Kidney (tissue), 14 donors: ENCODE data around the gene SP4. TPM values are rescaled to one million over a fixed set of nuclear protein-coding genes. Genes with fewer than 3 reads are reported as not detected.

Experiments
- DNase-seq, 5 donors: peaks; one replicate each; pipeline ENCODE4 v3.0.0-alpha.2; 2013 to 2020
- FAIRE-seq: peaks from 2 replicates; lab custom pipeline; 2012; peaks lifted over from hg19 to GRCh38; lab: Jason Lieb, UNC
- H3K27ac ChIP-seq, 2 donors: one replicate each; pipeline ENCODE4 v1.7.0; 2013; ENCODE audit warnings: low read depth in 2 of 2, low read length in 2 of 2, inconsistent platforms in 1 of 2
- H3K27me3 ChIP-seq: one replicate; pipeline ENCODE4 v1.7.1; 2013; ENCODE audit warnings: low read length, inconsistent platforms; ENCODE audit not compliant: control insufficient read depth, insufficient read depth
- H3K36me3 ChIP-seq, 3 donors: one replicate each; pipeline versions ENCODE4 v1.7.0 to v1.7.1; 2013; ENCODE audit warnings: low read length in 3 of 3, control low read depth in 1 of 3, inconsistent platforms in 1 of 3; ENCODE audit not compliant: insufficient read depth in 3 of 3, control insufficient read depth in 2 of 3
- H3K4me1 ChIP-seq, 3 donors: one replicate each; pipeline versions ENCODE4 v1.7.0 to v1.7.1; 2013; ENCODE audit warnings: low read length in 3 of 3, inconsistent platforms in 1 of 3, low read depth in 1 of 3; ENCODE audit not compliant: control insufficient read depth in 2 of 3, insufficient read depth in 2 of 3
- H3K4me3 ChIP-seq, 3 donors: one replicate each; pipeline versions ENCODE4 v1.7.0 to v1.8.1; 2013; ENCODE audit warnings: low read length in 3 of 3, control low read depth in 1 of 3, inconsistent platforms in 1 of 3
- H3K9ac ChIP-seq, 3 donors: one replicate each; pipeline versions ENCODE4 v1.7.0 to v1.7.1; 2013; ENCODE audit warnings: low read length in 3 of 3, control low read depth in 1 of 3, inconsistent platforms in 1 of 3
- H3K9me3 ChIP-seq, 3 donors: one replicate each; pipeline versions ENCODE4 v1.7.0 to v1.7.1; 2013; ENCODE audit warnings: low read length in 3 of 3, control low read depth in 1 of 3, inconsistent platforms in 1 of 3; ENCODE audit not compliant: control insufficient read depth in 2 of 3, insufficient read depth in 1 of 3
- intact Hi-C: fragments of 100-400 bp; cut with DNase I; formaldehyde crosslinking; loops from one replicate; pipeline ENCODE4 v1.11.1; 2022
- polyA plus RNA-seq: library from polyadenylated mRNA; stranded (reverse); fragments of 350-450 nt; fragmentation: Illumina TruSeq; extraction: RNeasy Lipid Tissue Mini Kit (QIAGEN cat#74804); gene quantifications from one replicate; pipeline ENCODE4 v1.2.3, GENCODE V29; 2014; ENCODE audit warnings: low read depth, low replicate concordance; ENCODE audit not compliant: insufficient read depth
- total RNA-seq: library from RNA; stranded (reverse); fragmentation: NEBNext Ultra II Directional; extraction: Animal tissue kit (Norgen Biotek cat#: 25700); gene quantifications from one replicate; pipeline ENCODE4 v1.2.1, GENCODE V29; 2021
- TF ChIP-seq, protein P1 (sequence below): IDR thresholded peaks from 3 replicates; pipeline ENCODE4 v1.5.1; 2012; ENCODE audit warnings: mild to moderate bottlenecking, moderate library complexity, borderline replicate concordance; ENCODE audit not compliant: insufficient read depth; ENCODE audit errors: extremely low read depth
- donor health status: control.
- donor health status: control.
- donor health status: control.
- donor health status: control.
- donor health status: control.
- donor health status: DM: yes; HTN: yes; CAD: no.
- donor health status: Normal renal cell carcinoma (clear cell type).

The SP4 gene
- total and polyA plus RNA-seq, 2 donors from 2014 or later = 1.2 to 11.2 TPM

DNA sequence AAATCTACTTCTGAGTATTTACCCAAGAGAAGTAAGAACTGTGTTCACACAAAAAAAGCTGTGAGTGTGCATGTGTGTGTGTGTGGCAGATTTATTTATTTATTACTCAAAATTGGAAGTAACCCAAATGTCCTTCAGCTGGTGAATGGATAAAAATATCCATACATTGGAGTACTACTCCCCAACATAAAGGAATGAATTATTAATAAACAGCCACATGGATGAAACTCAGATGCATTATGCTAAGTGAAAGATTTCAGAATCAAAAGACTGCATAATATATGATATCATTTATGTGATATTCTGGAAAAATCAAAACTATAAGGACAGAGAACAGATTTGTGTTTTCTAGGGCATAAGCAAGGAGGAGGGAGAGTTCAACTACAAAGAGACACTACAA, 67.8 kb downstream of the SP4 start:
- intact Hi-C loops = no loop called here
- Histone ChIP-seq H3K9me3 (peaks cover 2 to 7% (median 3%) of the 10 kb centered on the region in 3 donors), H3K27me3 (no peaks in the 10 kb centered on the region), H3K9ac (no peak overlapping the region), H3K36me3 (no peaks in the 10 kb centered on the region), H3K27ac (no peak overlapping the region), H3K4me3 (no peak overlapping the region), H3K4me1 (no peaks in the 10 kb centered on the region)
- FAIRE-seq (no peak), DNase-seq (no peak)
- TF ChIP-seq, protein P1, sequence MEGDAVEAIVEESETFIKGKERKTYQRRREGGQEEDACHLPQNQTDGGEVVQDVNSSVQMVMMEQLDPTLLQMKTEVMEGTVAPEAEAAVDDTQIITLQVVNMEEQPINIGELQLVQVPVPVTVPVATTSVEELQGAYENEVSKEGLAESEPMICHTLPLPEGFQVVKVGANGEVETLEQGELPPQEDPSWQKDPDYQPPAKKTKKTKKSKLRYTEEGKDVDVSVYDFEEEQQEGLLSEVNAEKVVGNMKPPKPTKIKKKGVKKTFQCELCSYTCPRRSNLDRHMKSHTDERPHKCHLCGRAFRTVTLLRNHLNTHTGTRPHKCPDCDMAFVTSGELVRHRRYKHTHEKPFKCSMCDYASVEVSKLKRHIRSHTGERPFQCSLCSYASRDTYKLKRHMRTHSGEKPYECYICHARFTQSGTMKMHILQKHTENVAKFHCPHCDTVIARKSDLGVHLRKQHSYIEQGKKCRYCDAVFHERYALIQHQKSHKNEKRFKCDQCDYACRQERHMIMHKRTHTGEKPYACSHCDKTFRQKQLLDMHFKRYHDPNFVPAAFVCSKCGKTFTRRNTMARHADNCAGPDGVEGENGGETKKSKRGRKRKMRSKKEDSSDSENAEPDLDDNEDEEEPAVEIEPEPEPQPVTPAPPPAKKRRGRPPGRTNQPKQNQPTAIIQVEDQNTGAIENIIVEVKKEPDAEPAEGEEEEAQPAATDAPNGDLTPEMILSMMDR = no peak

DNA sequence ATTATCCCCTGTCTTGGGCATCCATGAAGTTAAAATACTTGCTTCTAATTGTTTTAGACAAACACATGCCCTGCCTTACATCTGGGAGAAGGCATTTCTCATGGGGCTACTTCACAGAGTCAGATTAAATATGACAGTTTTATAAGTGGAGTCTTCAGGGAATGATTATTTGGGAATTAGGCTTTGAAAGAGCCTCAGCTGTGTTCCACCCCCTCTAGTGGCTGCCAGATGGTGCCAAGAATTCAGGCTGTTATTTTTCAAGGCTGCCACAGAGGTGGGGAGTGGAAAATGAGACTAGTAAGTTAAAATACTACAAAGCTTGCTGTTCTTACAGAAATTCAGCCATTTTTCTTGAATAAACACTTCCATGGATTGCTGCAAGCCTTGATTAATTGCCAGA, 69.2 kb downstream of the SP4 start:
- Histone ChIP-seq H3K36me3 (no peaks in the 10 kb centered on the region), H3K9me3 (peaks cover 2 to 7% (median 3%) of the 10 kb centered on the region in 3 donors), H3K27ac (no peak overlapping the region), H3K27me3 (no peaks in the 10 kb centered on the region), H3K9ac (no peak overlapping the region), H3K4me1 (no peaks in the 10 kb centered on the region), H3K4me3 (no peak overlapping the region)
- intact Hi-C loops = no loop called here
- FAIRE-seq (no peak), DNase-seq (no peak)
- TF ChIP-seq, protein P1 = no peak

DNA sequence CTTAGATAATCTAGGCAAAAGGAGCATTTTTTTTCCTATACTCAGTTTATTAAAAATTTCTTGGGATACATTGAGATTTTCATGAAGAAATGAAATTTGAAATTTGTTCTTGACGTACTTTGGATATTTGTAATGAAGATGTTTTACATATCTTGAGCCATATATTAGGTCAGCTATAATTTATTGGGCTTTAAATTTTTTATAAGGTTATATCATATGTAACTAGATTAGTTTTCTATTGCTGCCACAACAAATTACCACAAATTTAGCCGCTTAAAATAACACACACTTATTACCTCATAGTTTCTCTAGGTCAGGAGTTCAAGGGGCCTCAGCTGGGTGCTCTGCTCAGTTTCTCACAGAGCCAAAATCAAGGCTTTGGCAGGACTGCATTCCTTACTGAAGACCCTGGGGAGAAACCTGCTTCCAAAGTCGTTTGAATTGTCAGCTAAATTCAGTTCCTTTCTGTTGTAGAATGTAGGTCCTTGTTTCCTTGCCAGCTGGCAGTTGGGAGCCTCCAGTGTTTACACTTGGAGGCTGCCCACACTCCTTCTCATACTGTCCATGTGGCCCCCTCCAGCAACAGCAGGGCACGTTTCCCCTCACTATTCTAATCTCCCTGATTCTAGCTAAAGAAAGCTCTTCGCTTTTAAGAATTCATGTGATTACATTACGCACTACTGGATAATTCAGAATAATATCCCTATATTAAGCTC, 72.4 kb downstream of the SP4 start:
- no peak overlapping the region for H3K4me3 ChIP-seq
- no peaks in the 10 kb centered on the region for H3K36me3 ChIP-seq
- intact Hi-C loops = no loop called here
- DNase-seq (no peak), FAIRE-seq (no peak)
- peaks cover 2 to 7% (median 3%) of the 10 kb centered on the region in 3 donors for H3K9me3 ChIP-seq
- H3K27ac ChIP-seq = no peak overlapping the region
- no peak overlapping the region for H3K9ac ChIP-seq
- H3K27me3 ChIP-seq = no peaks in the 10 kb centered on the region
- TF ChIP-seq, protein P1 = no peak
- H3K4me1 ChIP-seq = no peaks in the 10 kb centered on the region
